Measurements from ENCODE around the gene CD6. TPM values are rescaled to one million over a fixed set of nuclear protein-coding genes. Genes with fewer than 3 reads are reported as not detected.

CD6 gene
- total and polyA plus RNA-seq, 10 of the 15 experiments (the other 5 are each of a cell fraction or from before 2014, with no cell fraction given), result 0.37 to 17.6 (median 6.2) TPM

DNA sequence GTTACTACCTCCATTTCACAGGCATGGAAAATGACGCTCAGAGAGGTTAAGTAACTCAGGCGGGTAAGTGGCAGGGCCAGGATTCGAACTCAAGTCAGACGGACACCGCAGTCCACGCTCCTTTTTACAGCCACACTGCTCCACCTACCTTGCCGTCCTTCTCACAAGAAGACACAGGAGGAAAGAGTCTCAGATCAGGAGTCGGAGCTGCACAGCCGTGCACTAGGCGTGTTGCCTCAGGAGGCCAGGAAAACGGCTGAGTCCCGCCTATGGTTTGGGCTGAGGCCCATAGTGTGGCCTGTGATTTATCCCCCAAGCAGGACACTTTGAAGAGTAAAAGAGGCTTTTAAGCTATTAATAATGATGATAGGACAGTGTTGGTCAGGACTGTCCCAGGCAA is 86.1 kb downstream of the CD6 start:
- Histone ChIP-seq H3K9ac (ENCODE audit: control insufficient read depth, insufficient read depth, low read length) (no peak overlapping the region), H3K4me3 (no peak overlapping the region), H3K4me2 (ENCODE audit: control insufficient read depth, insufficient read depth) (no peak overlapping the region), H3K4me1 (ENCODE audit: control insufficient read depth, insufficient read depth, low read length) (peaks cover 22% of the 10 kb centered on the region), H3K9me3 (replicated peaks; ENCODE audit: control insufficient read depth, insufficient read depth, low read length) (no peaks in the 10 kb centered on the region), H3K36me3 (ENCODE audit: control insufficient read depth in 2 of 2, insufficient read depth in 2 of 2, low read length in 1 of 2) (no peaks in the 10 kb centered on the region), H2AFZ (ENCODE audit: control insufficient read depth, low read depth, low read length) (no peak overlapping the region), H3K79me2 (ENCODE audit: control insufficient read depth, insufficient read depth, low read length) (no peaks in the 10 kb centered on the region), H4K20me1 (ENCODE audit: control insufficient read depth, insufficient read depth) (no peaks in the 10 kb centered on the region), H3K27me3 (replicated peaks in 1 of 2; ENCODE audit: control insufficient read depth in 2 of 2, insufficient read depth in 2 of 2, low read length in 1 of 2) (no peaks in the 10 kb centered on the region), H3K27ac (ENCODE audit: control insufficient read depth, insufficient read depth) (no peak overlapping the region)
- TF ChIP-seq IRF4 (IDR thresholded peaks at IDR 0.05; ENCODE audit: low read depth, low read length) (no peak), PAX8 (IDR thresholded peaks at IDR 0.05) (no peak), CBFB (IDR thresholded peaks at IDR 0.05; ENCODE audit: low read depth) (no peak), ZNF217 (IDR thresholded peaks at IDR 0.05) (no peak), TBL1XR1 (IDR thresholded peaks at IDR 0.05; ENCODE audit: low read depth, low read length) (no peak), POU2F2 (IDR thresholded peaks at IDR 0.05; ENCODE audit: borderline replicate concordance, low read depth, low read length) (no peak), RUNX3 (IDR thresholded peaks at IDR 0.05; ENCODE audit: low read length) (no peak), NFYA (IDR thresholded peaks at IDR 0.05; ENCODE audit: borderline replicate concordance, low read depth, low read length) (no peak)
- TF ChIP-seq, protein P1, sequence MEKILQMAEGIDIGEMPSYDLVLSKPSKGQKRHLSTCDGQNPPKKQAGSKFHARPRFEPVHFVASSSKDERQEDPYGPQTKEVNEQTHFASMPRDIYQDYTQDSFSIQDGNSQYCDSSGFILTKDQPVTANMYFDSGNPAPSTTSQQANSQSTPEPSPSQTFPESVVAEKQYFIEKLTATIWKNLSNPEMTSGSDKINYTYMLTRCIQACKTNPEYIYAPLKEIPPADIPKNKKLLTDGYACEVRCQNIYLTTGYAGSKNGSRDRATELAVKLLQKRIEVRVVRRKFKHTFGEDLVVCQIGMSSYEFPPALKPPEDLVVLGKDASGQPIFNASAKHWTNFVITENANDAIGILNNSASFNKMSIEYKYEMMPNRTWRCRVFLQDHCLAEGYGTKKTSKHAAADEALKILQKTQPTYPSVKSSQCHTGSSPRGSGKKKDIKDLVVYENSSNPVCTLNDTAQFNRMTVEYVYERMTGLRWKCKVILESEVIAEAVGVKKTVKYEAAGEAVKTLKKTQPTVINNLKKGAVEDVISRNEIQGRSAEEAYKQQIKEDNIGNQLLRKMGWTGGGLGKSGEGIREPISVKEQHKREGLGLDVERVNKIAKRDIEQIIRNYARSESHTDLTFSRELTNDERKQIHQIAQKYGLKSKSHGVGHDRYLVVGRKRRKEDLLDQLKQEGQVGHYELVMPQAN (conservative IDR thresholded peaks at IDR 0.05), result no peak
- TF ChIP-seq, protein P2, sequence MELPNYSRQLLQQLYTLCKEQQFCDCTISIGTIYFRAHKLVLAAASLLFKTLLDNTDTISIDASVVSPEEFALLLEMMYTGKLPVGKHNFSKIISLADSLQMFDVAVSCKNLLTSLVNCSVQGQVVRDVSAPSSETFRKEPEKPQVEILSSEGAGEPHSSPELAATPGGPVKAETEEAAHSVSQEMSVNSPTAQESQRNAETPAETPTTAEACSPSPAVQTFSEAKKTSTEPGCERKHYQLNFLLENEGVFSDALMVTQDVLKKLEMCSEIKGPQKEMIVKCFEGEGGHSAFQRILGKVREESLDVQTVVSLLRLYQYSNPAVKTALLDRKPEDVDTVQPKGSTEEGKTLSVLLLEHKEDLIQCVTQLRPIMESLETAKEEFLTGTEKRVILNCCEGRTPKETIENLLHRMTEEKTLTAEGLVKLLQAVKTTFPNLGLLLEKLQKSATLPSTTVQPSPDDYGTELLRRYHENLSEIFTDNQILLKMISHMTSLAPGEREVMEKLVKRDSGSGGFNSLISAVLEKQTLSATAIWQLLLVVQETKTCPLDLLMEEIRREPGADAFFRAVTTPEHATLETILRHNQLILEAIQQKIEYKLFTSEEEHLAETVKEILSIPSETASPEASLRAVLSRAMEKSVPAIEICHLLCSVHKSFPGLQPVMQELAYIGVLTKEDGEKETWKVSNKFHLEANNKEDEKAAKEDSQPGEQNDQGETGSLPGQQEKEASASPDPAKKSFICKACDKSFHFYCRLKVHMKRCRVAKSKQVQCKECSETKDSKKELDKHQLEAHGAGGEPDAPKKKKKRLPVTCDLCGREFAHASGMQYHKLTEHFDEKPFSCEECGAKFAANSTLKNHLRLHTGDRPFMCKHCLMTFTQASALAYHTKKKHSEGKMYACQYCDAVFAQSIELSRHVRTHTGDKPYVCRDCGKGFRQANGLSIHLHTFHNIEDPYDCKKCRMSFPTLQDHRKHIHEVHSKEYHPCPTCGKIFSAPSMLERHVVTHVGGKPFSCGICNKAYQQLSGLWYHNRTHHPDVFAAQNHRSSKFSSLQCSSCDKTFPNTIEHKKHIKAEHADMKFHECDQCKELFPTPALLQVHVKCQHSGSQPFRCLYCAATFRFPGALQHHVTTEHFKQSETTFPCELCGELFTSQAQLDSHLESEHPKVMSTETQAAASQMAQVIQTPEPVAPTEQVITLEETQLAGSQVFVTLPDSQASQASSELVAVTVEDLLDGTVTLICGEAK (IDR thresholded peaks at IDR 0.05; ENCODE audit: borderline replicate concordance), result no peak
- TF ChIP-seq, protein P3, sequence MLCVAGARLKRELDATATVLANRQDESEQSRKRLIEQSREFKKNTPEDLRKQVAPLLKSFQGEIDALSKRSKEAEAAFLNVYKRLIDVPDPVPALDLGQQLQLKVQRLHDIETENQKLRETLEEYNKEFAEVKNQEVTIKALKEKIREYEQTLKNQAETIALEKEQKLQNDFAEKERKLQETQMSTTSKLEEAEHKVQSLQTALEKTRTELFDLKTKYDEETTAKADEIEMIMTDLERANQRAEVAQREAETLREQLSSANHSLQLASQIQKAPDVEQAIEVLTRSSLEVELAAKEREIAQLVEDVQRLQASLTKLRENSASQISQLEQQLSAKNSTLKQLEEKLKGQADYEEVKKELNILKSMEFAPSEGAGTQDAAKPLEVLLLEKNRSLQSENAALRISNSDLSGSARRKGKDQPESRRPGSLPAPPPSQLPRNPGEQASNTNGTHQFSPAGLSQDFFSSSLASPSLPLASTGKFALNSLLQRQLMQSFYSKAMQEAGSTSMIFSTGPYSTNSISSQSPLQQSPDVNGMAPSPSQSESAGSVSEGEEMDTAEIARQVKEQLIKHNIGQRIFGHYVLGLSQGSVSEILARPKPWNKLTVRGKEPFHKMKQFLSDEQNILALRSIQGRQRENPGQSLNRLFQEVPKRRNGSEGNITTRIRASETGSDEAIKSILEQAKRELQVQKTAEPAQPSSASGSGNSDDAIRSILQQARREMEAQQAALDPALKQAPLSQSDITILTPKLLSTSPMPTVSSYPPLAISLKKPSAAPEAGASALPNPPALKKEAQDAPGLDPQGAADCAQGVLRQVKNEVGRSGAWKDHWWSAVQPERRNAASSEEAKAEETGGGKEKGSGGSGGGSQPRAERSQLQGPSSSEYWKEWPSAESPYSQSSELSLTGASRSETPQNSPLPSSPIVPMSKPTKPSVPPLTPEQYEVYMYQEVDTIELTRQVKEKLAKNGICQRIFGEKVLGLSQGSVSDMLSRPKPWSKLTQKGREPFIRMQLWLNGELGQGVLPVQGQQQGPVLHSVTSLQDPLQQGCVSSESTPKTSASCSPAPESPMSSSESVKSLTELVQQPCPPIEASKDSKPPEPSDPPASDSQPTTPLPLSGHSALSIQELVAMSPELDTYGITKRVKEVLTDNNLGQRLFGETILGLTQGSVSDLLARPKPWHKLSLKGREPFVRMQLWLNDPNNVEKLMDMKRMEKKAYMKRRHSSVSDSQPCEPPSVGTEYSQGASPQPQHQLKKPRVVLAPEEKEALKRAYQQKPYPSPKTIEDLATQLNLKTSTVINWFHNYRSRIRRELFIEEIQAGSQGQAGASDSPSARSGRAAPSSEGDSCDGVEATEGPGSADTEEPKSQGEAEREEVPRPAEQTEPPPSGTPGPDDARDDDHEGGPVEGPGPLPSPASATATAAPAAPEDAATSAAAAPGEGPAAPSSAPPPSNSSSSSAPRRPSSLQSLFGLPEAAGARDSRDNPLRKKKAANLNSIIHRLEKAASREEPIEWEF (IDR thresholded peaks at IDR 0.05; ENCODE audit: insufficient replicate concordance, low read depth, low read length), result no peak
- no peak for ATAC-seq
- BruUV-seq (replicated peaks), result no TSS peak
- ChIA-PET RAD21 (ENCODE audit: unreplicated experiment) (interaction anchor here (1.4 kb wide), 1 partner anchor 87 kb away, joined by 3 read pairs; no protein-coding TSS in a partner anchor), SMC1A (ENCODE audit: uncharacterized antibody, unreplicated experiment) (interaction anchor here (1.0 to 2.4 kb wide), 3 partner anchors 15 to 141 kb away, joined by 3 to 15 read pairs (median 4); no protein-coding TSS in a partner anchor), POLR2A (no interaction called here), CTCF (interaction anchor here (1.0 to 5.2 kb wide), 5 partner anchors 9 to 86 kb away, joined by 3 to 25 read pairs (median 3); partner anchors contain the start of gene CD6)
- 85% methylated on average over 12 of the region's 12 CpGs for WGBS (ENCODE audit: insufficient coverage, insufficient replicate concordance, low lambda C conversion rate, missing lambda C conversion rate)
- intact Hi-C loops (cut with micrococcal nuclease; ENCODE audit: unreplicated experiment) (no loop called here), in situ Hi-C loops (cut with MboI) (no loop called here)
- no peak for DNase-seq (ENCODE audit: low read depth, low spot score)
- no peak for FAIRE-seq
